ENCODE data around the gene KRTAP10-3.
A peak's percentile ranks its signal among the peaks of the same experiment; 100 is the strongest.
"Not testable (repeated sequence)": the region's sequence is repeated elsewhere in the genome, so short reads cannot be mapped to it uniquely, and the experiment has no call there.

Gene KRTAP10-3

DNA sequence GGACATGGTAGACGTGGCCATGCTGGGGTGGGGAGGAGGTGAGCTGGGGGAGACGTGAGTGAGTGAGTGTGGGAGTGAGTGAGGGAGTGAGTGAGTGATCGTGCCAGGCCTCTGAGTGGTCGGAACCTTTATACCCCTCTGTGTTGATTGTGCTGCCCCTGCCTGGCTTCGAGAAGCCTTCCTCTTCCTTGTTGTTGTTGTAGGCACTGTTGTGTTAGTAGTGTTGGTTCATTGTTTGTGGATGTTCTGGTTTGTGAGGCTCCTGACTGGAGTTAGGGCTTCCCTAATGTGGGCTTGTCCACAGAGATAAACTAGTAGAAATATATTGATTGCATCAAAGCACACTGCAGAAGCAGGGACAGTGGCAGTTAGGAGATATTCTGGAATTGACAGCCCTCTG lies at the start of gene KRTAP10-3:
Gene KRTAP10-3 (minus strand): TSS at position 101 of the 400 bp plus-strand sequence. CDS start 80 bp downstream, at position 21.
- Mint-ChIP-seq H3K4me1 (peaks cover 3 to 4% of the 10 kb centered on the region in 2 donors), H3K4me3 (no peak within 1 kb of the TSS), H3K36me3 (peaks cover 3 to 5% of the 10 kb centered on the region in 2 donors), H3K9me3 (peaks cover 0 to 17% of the 10 kb centered on the region in 2 donors), H3K27ac (no peak within 1 kb of the TSS), H3K27me3 (peaks cover 10 to 39% of the 10 kb centered on the region in 2 donors)
- ATAC-seq (replicated peaks), result no peak
- no peak for DNase-seq

DNA sequence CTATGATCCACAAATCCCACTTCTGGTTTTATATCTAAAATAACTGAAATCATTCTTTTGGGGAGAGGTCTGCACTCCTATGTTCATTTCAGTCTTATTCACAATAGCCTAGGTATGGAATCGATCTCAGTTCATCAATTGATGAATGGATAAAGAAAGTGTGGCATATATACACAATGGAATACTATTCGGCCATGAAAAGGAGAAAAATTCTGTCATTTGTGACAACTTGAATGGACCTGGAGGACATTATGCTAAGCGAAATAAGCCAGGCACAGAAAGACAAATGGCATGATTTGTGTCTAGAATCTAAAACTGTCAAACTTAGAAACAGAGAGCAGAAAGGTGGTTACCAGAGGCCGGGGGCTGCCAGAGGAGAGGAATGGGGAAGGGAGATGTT lies 47.9 kb upstream of the KRTAP10-3 start:
- Mint-ChIP-seq H3K36me3 (peaks cover 2 to 4% of the 10 kb centered on the region in 2 donors), H3K9me3 (peaks cover 20 to 22% of the 10 kb centered on the region in 2 donors), H3K4me3 (no peak overlapping the region), H3K4me1 (no peaks in the 10 kb centered on the region), H3K27ac (no peak overlapping the region), H3K27me3 (peaks cover 33 to 53% of the 10 kb centered on the region in 2 donors)
- DNase-seq (no peak), ATAC-seq (replicated peaks) (no peak)

DNA sequence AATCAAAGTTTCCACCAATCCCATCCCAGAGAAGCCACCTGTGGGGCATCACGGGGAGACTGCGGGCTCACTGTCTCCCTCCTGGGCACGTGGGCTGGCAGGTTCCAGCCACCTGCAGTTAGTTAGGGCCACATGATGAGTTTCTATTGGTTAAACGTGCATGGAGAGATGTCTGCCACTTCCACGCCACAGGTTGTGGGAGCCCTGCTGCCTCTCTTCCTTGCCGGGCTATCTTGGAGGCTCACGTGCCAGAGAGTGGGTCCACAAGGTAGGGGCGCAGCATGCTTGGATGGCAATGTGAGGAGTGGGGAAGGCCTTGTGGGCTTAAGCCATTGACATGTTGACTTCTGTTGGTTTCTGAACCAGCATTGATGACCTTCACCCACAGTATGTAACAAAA lies 45.3 kb upstream of the KRTAP10-3 start:
- no peaks in the 10 kb centered on the region for H3K36me3 Mint-ChIP-seq
- no peaks in the 10 kb centered on the region for H3K4me1 Mint-ChIP-seq
- ATAC-seq (replicated peaks) (no peak), DNase-seq (no peak)
- peaks cover 45 to 59% of the 10 kb centered on the region in 2 donors for H3K27me3 Mint-ChIP-seq
- H3K4me3 Mint-ChIP-seq, result no peak overlapping the region
- H3K9me3 Mint-ChIP-seq, result peaks cover 3 to 5% of the 10 kb centered on the region in 2 donors
- H3K27ac Mint-ChIP-seq, result no peak overlapping the region

DNA sequence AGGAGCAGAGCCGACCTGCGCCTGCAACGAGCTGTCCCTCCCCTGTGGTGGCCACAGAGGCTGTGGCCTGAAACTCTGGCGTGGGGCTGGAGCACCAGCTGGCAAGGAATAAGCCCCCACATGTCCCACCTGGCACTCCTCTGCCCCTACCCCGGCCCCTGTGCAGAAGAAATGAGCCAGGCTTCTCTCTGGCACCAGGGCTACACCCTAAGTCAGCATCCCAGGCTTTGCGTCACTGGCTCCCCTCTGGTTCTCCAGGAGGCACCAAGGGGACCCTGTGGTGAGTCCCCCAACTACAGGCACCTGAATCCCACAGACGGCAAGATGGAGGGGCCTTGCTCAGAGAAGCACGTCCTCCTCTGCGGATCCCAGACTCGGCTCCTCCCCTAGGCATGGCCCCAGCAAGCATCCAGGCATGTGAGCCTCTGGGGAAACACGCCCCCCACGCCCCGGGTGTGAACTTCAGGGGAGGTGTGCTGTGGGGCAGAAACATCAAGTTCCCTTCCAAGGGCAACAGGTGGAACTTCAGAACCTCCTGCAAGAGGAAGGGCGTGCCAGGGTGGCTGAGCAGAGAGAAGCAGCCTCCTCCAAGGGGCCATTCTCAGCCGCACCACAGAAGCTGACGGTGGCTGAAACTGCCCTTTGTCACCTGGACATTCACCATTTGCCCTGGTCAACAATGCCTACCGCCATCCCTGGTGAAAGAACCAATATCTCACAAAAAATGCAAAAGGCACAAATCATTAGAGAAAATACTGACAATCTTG lies 44.7 kb upstream of the KRTAP10-3 start:
- no peak for ATAC-seq (replicated peaks)
- no peak overlapping the region for H3K27ac Mint-ChIP-seq
- no peaks in the 10 kb centered on the region for H3K4me1 Mint-ChIP-seq
- no peak overlapping the region for H3K4me3 Mint-ChIP-seq
- DNase-seq, result no peak
- H3K27me3 Mint-ChIP-seq, result peaks cover 49 to 61% of the 10 kb centered on the region in 2 donors
- H3K36me3 Mint-ChIP-seq, result no peaks in the 10 kb centered on the region
- peaks cover 4 to 7% of the 10 kb centered on the region in 2 donors for H3K9me3 Mint-ChIP-seq

GRCh38 chr21:44602463-44602850 lies 43.9 kb upstream of the KRTAP10-3 start:
- no peak for ATAC-seq (replicated peaks)
- H3K27ac Mint-ChIP-seq, result no peak overlapping the region
- DNase-seq, result no peak
- H3K27me3 Mint-ChIP-seq, result peaks cover 47 to 67% of the 10 kb centered on the region in 2 donors
- no peaks in the 10 kb centered on the region for H3K4me1 Mint-ChIP-seq
- peaks cover 6 to 7% of the 10 kb centered on the region in 2 donors for H3K9me3 Mint-ChIP-seq
- H3K36me3 Mint-ChIP-seq, result no peaks in the 10 kb centered on the region
- H3K4me3 Mint-ChIP-seq, result no peak overlapping the region

DNA sequence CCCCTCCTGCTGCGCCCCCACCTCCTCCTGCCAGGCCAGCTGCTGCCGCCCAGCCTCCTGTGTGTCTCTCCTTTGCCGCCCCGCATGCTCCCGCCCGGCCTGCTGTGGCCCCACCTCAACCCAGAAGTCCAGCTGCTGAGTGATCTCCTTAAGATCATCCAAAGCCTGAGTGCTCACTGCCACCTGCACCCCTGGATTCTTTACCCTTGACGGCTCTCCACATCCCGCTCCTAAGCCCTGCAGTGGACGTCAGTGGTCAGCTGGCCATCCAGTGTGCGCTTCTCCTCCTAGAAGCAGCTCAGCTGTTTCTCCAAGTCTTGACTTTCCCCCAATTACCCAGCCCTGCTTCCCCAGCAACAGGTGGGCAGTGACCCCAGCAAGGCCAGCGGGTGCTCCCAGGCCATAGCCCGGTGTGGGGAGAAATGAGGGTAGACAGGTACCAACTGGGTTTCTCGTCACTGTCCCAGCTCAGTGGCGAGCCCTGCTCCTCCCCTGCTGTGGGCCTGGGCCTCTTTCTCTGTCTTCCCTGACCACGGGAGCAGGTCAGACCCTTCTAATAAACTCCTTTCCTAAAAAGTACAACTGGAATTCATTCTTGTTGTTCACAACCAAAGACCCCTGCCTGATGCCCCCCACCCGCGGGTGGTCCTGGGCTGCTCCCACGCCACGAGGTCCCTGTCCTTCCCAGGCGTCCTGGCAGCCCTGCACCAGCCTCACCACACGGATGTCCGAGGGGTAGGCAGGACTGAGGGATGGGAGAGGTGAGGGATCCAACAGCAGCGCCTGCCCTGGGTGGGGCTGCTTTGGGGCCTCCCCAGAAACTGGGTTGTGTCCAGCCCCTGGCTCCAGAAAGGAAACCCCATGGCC lies 43.2 kb upstream of the KRTAP10-3 start:
- Mint-ChIP-seq H3K9me3 (peaks cover 6 to 7% of the 10 kb centered on the region in 2 donors), H3K4me1 (no peaks in the 10 kb centered on the region), H3K36me3 (no peaks in the 10 kb centered on the region), H3K27me3 (peaks cover 45 to 63% of the 10 kb centered on the region in 2 donors), H3K27ac (peak overlapping the region; percentile 49), H3K4me3 (no peak overlapping the region)
- DNase-seq (no peak), ATAC-seq (replicated peaks) (no peak)

DNA sequence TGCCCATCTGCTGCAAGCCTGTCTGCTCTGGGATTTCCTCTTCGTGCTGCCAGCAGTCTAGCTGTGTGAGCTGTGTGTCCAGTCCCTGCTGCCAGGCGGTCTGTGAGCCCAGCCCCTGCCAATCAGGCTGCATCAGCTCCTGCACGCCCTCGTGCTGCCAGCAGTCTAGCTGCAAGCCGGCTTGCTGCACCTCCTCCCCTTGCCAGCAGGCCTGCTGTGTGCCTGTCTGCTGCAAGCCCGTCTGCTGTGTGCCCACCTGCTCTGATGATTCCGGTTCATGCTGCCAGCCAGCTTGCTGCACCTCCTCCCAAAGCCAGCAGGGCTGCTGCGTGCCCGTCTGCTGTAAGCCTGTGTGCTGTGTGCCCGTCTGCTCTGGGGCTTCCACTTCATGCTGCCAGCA lies 42.5 kb upstream of the KRTAP10-3 start:
- peaks cover 42 to 56% of the 10 kb centered on the region in 2 donors for H3K27me3 Mint-ChIP-seq
- not testable (repeated sequence) for H3K4me1 Mint-ChIP-seq

DNA sequence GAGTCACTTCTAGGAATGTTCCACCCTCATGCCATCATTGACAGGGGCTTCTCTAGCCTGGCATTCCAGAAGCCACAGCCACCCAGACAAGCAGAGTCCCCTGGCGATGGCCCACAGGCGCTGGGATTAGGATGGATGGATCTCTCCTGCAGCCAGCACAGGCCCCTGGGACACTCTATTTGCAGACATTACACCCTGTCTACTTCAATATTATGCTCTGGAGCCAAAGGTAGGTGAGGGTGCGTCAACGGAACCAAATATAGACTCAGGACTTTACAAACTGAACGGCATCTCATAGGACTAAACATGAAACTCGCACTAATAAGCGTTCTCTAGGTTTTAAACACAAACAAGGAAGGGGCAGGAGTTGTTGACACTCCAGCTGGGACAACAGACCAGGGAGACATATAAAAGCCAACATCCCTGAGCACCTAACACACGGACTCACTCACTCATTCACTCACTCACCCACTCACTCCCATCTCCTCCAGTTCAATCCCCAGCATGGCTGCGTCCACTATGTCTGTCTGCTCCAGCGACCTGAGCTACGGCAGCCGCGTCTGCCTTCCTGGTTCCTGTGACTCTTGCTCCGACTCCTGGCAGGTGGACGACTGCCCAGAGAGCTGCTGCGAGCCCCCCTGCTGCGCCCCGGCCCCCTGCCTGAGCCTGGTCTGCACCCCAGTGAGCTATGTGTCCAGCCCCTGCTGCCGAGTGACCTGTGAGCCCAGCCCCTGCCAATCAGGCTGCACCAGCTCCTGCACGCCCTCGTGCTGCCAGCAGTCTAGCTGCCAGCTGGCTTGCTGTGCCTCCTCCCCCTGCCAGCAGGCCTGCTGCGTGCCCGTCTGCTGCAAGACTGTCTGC lies 41.8 kb upstream of the KRTAP10-3 start, which contains the start of gene KRTAP10-7:
Gene KRTAP10-7 (plus strand): TSS at position 480 of the 861 bp plus-strand sequence. CDS start 25 bp downstream, at position 505.
- peaks cover 37 to 48% of the 10 kb centered on the region in 2 donors for H3K27me3 Mint-ChIP-seq
- not testable (repeated sequence) for H3K36me3 Mint-ChIP-seq; H3K27ac Mint-ChIP-seq; H3K9me3 Mint-ChIP-seq; DNase-seq; H3K4me1 Mint-ChIP-seq; H3K4me3 Mint-ChIP-seq; ATAC-seq (replicated peaks)

More for the DNA sequence above, 42.5 kb upstream of the KRTAP10-3 start:
- not testable (repeated sequence) for H3K4me3 Mint-ChIP-seq; DNase-seq; H3K9me3 Mint-ChIP-seq; H3K36me3 Mint-ChIP-seq; H3K27ac Mint-ChIP-seq; ATAC-seq (replicated peaks)

DNA sequence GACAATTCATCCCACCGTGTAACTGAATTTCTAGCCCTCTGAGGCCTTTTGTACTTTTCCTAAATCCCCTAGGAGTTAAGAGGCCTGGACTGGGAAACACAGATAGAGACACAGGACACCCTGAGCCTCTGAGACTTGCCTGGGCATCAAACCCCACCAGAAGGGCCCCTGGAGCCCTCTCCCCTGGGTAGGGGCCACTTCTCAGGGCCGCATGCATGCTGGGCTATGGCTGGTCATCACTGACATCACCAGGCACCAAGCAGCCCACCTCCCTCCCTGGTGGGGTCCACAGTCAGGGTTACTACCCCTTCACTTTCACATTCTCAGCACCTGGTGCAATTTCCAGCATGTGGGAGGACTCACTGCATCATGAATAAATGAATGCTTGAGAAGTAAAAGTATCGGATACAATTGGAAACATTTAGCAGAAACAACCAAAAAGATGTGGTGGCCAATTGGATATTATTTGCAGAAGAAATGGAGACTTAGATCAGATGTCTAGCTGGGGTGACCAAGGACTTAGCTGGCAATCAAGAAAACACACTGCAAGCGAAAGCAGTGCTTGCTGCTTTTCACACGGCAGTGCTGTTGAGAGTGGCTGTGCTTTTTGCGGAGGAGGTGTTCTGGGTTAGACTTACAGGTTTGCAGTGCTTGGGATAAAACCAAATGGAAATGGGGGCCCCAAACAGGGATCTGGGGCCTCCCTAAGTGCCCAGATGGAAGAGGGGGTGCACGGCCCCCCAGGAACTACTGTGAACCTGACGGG lies 40.9 kb upstream of the KRTAP10-3 start:
- Mint-ChIP-seq H3K9me3 (peaks cover 4 to 6% of the 10 kb centered on the region in 2 donors), H3K36me3 (no peaks in the 10 kb centered on the region), H3K4me3 (no peak overlapping the region), H3K27me3 (peaks cover 36 to 44% of the 10 kb centered on the region in 2 donors), H3K4me1 (no peaks in the 10 kb centered on the region), H3K27ac (no peak overlapping the region)
- ATAC-seq (replicated peaks), result no peak
- no peak for DNase-seq

DNA sequence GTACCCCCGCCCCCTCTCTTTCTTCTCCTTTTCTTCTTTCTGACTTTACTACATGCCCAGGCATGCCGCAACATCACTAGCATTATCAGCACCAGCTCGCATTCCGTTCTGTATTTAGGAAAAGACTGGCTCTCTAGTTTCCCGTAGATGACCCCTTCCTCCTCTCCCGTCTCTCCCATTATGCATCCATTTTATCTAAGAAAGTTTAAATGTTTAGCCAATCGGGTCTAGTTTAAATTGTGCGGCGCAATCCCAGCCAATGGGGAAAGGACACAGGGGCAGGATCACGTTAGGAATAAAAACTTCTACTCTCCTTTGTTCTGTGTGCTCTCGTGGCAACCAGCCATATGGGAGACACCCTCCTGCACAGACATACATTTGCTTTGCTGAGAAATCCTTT lies 39.5 kb upstream of the KRTAP10-3 start:
- no peak for DNase-seq
- no peak overlapping the region for H3K27ac Mint-ChIP-seq
- no peaks in the 10 kb centered on the region for H3K36me3 Mint-ChIP-seq
- no peak overlapping the region for H3K4me3 Mint-ChIP-seq
- H3K9me3 Mint-ChIP-seq, result peaks cover 4 to 6% of the 10 kb centered on the region in 2 donors
- ATAC-seq (replicated peaks), result no peak
- no peaks in the 10 kb centered on the region for H3K4me1 Mint-ChIP-seq
- H3K27me3 Mint-ChIP-seq, result peaks cover 29 to 34% of the 10 kb centered on the region in 2 donors

DNA sequence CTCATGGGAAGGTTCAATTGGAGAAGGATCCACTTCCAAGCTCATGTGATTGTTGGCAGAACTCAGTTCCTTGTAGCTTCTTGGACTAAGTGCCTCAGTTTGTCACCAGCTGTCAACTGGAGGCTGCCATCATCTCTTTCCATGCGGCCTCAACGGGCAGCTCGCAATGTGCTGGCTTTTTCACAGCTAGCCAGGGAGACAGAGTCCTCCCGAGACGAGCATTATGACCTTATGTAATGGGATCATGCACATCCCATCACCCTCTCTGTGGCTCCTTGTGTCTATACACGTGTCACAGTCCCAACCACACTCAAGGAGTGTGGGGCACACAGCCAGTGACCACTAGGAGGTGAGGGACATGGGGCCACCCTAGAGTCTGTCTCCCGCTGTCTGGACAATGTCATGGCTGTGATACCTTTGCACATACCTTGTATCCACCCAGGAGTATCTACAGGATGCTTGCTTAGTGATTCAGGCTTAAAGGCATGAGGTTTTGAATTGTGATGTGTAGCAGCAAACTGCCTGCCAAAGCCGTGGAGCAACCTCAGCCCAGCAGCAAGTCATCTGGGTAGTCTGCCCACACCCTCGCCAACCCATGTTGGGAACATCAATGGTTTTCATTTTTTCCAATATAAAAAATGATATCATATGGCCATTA lies 37.6 kb upstream of the KRTAP10-3 start:
- ATAC-seq (replicated peaks), result no peak
- H3K4me3 Mint-ChIP-seq, result no peak overlapping the region
- H3K27me3 Mint-ChIP-seq, result peaks cover 28 to 29% of the 10 kb centered on the region in 2 donors
- peaks cover 4 to 6% of the 10 kb centered on the region in 2 donors for H3K9me3 Mint-ChIP-seq
- no peak overlapping the region for H3K27ac Mint-ChIP-seq
- H3K36me3 Mint-ChIP-seq, result no peaks in the 10 kb centered on the region
- DNase-seq, result no peak
- no peaks in the 10 kb centered on the region for H3K4me1 Mint-ChIP-seq

GRCh38 chr21:44595524-44595923 lies 36.9 kb upstream of the KRTAP10-3 start:
- Mint-ChIP-seq H3K4me1 (no peaks in the 10 kb centered on the region), H3K4me3 (no peak overlapping the region), H3K27me3 (peaks cover 23 to 29% of the 10 kb centered on the region in 2 donors), H3K27ac (no peak overlapping the region), H3K36me3 (no peaks in the 10 kb centered on the region), H3K9me3 (peaks cover 4 to 6% of the 10 kb centered on the region in 2 donors)
- DNase-seq, result no peak
- no peak for ATAC-seq (replicated peaks)

GRCh38 chr21:44594406-44594916 lies 35.9 kb upstream of the KRTAP10-3 start:
- no peaks in the 10 kb centered on the region for H3K36me3 Mint-ChIP-seq
- DNase-seq (no peak), ATAC-seq (replicated peaks) (no peak)
- H3K9me3 Mint-ChIP-seq, result peaks cover 4 to 6% of the 10 kb centered on the region in 2 donors
- peaks cover 29 to 36% of the 10 kb centered on the region in 2 donors for H3K27me3 Mint-ChIP-seq
- no peaks in the 10 kb centered on the region for H3K4me1 Mint-ChIP-seq
- H3K27ac Mint-ChIP-seq, result no peak overlapping the region
- no peak overlapping the region for H3K4me3 Mint-ChIP-seq

All from stimulated activated naive B cell treated with anti-CD40 and anti-IgM and Interleukin-4, amounts not matched to agents 10 μg/mL and 1 μg/mL and 100 μg/mL, for 72 hours (primary cell).